ENCODE results near the gene NDUFS7. TPM values are rescaled to one million over a fixed set of nuclear protein-coding genes. Genes with fewer than 3 reads are reported as not detected.

Gene NDUFS7
- total RNA-seq, 1 donor from 2014 or later = 76.7 TPM

DNA sequence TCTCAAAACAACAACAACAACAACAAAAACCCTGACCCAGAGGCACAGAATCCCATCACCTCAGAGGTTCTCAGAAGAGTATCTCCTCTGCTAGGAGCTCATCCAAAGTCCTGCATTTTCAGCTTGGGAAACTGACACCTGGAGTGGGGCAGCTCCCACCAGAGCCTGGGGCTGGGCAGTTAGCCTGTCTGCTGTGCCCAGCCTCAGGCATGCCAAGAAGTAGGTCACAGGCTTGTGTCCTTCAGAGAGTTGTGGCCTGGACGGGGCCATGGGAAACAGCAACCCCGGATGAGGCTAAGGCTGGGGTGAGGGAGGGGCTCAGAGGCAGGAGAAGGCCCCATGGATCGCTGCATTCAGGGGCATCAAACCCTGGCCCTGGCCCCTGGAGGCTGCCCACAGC is 2.1 kb downstream of the NDUFS7 start:
- H3K4me1 ChIP-seq = peaks cover 18% of the 10 kb centered on the region
- H3K36me3 ChIP-seq = peaks cover 28% of the 10 kb centered on the region
- intact Hi-C loops (cut with DNase I) = no loop called here
- no peak for DNase-seq
- no peaks in the 10 kb centered on the region for H3K9me3 ChIP-seq
- H3K27me3 ChIP-seq (ENCODE audit: low read depth) = no peaks in the 10 kb centered on the region
- TF ChIP-seq, protein P1, sequence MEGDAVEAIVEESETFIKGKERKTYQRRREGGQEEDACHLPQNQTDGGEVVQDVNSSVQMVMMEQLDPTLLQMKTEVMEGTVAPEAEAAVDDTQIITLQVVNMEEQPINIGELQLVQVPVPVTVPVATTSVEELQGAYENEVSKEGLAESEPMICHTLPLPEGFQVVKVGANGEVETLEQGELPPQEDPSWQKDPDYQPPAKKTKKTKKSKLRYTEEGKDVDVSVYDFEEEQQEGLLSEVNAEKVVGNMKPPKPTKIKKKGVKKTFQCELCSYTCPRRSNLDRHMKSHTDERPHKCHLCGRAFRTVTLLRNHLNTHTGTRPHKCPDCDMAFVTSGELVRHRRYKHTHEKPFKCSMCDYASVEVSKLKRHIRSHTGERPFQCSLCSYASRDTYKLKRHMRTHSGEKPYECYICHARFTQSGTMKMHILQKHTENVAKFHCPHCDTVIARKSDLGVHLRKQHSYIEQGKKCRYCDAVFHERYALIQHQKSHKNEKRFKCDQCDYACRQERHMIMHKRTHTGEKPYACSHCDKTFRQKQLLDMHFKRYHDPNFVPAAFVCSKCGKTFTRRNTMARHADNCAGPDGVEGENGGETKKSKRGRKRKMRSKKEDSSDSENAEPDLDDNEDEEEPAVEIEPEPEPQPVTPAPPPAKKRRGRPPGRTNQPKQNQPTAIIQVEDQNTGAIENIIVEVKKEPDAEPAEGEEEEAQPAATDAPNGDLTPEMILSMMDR (IDR thresholded peaks at IDR 0.05) = no peak
- no peak overlapping the region for H3K27ac ChIP-seq
- no peak overlapping the region for H3K4me3 ChIP-seq
- ATAC-seq = no peak

DNA sequence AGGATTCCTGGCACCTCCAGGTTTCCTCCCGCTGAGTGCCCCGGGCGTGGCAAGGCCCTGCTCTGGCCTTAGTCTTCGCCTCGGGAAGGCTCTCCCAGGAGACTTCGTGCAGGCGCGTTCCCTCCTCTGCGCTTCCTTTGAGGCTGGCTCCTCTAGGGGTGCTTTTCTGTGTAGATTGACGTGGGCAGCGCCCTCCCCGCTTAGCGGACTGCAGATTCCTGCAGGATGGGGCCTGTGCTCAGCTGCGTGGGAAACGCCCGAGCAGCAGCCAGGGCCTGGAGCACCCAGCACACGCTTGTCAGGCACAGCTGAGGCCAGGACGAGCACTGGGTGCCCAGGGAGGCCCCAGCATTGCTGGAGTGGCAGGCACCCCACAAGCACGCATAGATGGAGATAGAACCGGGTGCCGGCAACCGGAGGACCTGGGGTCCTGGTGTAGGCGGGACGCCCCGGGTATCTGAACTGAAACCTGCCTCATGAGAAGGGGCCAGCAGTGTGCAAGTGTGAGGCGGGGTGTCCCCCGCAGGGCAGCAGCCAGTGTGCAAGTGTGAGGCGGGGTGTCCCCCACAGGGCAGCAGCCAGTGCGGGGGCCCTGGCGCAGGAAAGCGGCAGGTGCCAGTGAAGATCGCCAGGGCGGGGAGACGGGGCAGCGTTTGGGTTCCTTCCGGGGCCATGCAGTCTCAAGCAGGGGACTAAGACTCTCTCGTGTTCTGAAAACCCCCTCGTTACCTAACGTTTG is 3.4 kb downstream of the NDUFS7 start:
- no peak for DNase-seq
- intact Hi-C loops (cut with DNase I) = no loop called here

DNA sequence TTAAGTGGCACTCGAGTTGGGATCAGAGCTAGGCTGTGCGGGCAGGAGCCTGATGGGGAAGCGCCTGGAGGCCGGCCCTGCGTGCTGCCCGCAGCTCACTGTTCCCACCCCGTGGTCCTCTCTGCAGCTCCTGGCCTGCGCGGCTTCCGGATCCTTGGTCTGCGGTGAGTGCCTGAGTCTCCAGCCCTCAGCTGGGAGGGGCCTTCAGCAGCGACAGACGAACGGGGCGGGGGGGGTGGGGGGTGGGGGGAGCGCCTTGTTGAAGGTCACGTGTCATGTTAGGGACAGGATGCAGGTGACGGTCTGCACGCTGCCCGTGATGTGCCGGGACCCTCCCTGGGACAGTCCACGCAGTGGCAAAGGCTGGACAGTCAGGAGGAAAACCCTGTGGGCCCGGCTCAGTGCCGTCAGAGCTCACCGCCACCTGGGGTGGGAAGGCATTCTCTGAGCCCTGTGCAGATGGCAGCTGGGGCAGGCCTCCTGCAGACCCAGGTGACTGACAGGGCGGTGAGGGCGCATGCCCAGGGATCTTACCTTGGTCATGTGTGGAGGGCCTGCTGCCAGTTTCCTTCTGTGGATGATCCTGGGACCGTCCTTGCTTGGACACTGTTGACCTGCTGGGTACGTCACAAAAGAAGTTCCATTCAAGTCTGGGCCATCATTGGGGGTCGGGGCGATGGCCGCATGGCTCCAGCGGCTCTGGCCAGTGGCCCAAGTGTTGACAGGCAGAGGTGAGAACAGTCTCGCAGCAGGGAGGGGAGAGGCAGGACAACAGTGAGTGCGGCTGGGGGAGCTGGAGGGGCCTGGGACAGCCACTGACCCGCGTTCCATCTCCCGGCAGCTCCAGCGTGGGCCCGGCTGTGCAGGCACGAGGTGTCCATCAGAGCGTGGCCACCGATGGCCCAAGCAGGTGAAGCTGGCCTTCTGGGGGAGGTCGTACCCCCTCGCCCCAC is 4.3 kb downstream of the NDUFS7 start:
- Histone ChIP-seq H3K4me1 (peaks cover 18% of the 10 kb centered on the region), H3K36me3 (peaks cover 49% of the 10 kb centered on the region), H3K27me3 (ENCODE audit: low read depth) (no peaks in the 10 kb centered on the region), H3K9me3 (no peaks in the 10 kb centered on the region), H3K27ac (no peak overlapping the region), H3K4me3 (no peak overlapping the region)
- TF ChIP-seq, protein P1 (IDR thresholded peaks at IDR 0.05) = no peak
- intact Hi-C loops (cut with DNase I) = no loop called here
- DNase-seq (no peak), ATAC-seq (no peak)

More for the DNA sequence above, 3.4 kb downstream of the NDUFS7 start:
- H3K27ac ChIP-seq = no peak overlapping the region
- TF ChIP-seq, protein P1 (IDR thresholded peaks at IDR 0.05) = no peak
- no peaks in the 10 kb centered on the region for H3K27me3 ChIP-seq (ENCODE audit: low read depth)
- peaks cover 41% of the 10 kb centered on the region for H3K36me3 ChIP-seq
- ATAC-seq = no peak
- peaks cover 18% of the 10 kb centered on the region for H3K4me1 ChIP-seq
- no peaks in the 10 kb centered on the region for H3K9me3 ChIP-seq
- H3K4me3 ChIP-seq = no peak overlapping the region

DNA sequence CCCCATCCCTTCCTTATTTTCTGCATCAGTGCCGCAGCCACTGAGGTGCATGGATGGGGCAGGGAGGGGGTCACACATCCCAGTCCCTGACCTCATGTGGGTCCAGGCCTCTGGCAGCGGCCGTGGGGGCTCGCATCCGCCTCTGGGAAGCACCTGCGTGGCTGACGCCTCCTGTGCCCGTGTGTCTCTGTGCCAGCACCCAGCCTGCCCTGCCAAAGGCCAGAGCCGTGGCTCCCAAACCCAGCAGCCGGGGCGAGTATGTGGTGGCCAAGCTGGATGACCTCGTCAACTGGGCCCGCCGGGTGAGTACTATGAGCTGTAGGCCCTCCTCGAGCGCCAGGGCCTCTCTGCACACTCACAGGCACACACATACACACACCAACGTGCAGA is 4.9 kb downstream of the NDUFS7 start:
- Histone ChIP-seq H3K27me3 (ENCODE audit: low read depth) (no peaks in the 10 kb centered on the region), H3K27ac (no peak overlapping the region), H3K4me1 (peaks cover 18% of the 10 kb centered on the region), H3K9me3 (no peaks in the 10 kb centered on the region), H3K4me3 (no peak overlapping the region), H3K36me3 (peaks cover 56% of the 10 kb centered on the region)
- intact Hi-C loops (cut with DNase I) = no loop called here
- ATAC-seq (no peak), DNase-seq (no peak)
- TF ChIP-seq, protein P1 (IDR thresholded peaks at IDR 0.05) = no peak

DNA sequence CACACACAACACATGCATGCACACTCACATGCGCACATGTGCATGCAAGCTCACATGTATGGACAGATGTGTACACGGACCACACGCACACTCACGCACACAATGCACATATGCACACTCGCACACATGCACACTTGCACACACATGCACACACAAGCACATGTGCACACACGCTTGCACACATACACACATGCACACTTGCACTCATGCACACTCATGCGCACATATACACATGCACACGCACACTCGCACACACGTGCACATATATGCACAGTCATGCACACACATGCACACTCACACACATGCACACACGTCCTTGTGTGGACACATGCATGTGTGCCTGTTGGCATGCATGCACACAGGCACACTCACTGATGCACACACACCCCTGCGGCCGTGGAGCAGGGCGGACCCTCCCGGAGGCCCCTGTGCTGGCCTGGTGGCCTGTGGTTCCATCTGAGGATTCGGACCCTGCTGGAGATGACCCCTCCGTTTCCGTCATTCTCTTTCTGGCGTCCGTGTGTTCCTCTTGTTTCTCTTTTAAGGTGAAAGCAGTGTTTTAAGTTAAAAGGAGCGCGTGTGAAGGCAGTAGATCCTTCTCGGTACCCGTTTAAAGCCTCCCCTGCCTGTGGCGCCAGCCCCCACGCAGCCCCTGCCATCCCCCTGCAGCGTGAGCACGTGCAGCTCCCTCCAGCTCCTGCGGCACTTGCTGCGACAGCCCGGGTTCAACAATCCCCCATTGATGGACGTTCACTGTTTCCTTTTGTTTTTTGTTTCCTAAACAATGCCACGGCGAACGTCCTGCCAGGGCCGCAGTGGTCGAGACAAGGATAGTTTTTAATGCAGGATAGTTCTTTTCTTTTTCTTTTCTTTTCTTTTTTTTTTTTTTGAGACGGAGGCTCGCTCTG is 5.6 kb downstream of the NDUFS7 start:
- Histone ChIP-seq H3K9me3 (no peaks in the 10 kb centered on the region), H3K27ac (no peak overlapping the region), H3K27me3 (ENCODE audit: low read depth) (no peaks in the 10 kb centered on the region), H3K4me3 (no peak overlapping the region), H3K36me3 (peaks cover 63% of the 10 kb centered on the region), H3K4me1 (peaks cover 18% of the 10 kb centered on the region)
- TF ChIP-seq, protein P1 (IDR thresholded peaks at IDR 0.05) = no peak
- DNase-seq (no peak), ATAC-seq (no peak)
- intact Hi-C loops (cut with DNase I) = no loop called here
